Ammon's horn (tissue), 1 donor: ENCODE data around the gene ITIH5.
A peak's percentile ranks its signal among the peaks of the same experiment; 100 is the strongest.

Experiments used
- DNase-seq: peaks from one replicate; pipeline ENCODE4 v3.0.0-alpha.2; 2016; ENCODE audit warnings: low spot score

The ITIH5 gene

GRCh38 chr10:7547206-7547605 is 119.6 kb downstream of the ITIH5 start:
- DNase-seq: no peak

GRCh38 chr10:7546385-7546967 is 120.3 kb downstream of the ITIH5 start:
- no peak for DNase-seq

- no peak for DNase-seq
These were observed 121.0 kb downstream of the ITIH5 start for GRCh38 chr10:7545792-7546191.

- no peak for DNase-seq
These were observed 121.5 kb downstream of the ITIH5 start for GRCh38 chr10:7545261-7545660.

GRCh38 chr10:7544203-7544602 is 122.6 kb downstream of the ITIH5 start:
- DNase-seq: peak; percentile 59

- no peak for DNase-seq
These were observed 124.4 kb downstream of the ITIH5 start for GRCh38 chr10:7542189-7542914.

GRCh38 chr10:7541137-7542087 is 125.4 kb downstream of the ITIH5 start:
- DNase-seq: peak; percentile 45

- no peak for DNase-seq
These were observed 127.7 kb downstream of the ITIH5 start for GRCh38 chr10:7538970-7539654.

GRCh38 chr10:7537126-7537525 is 129.6 kb downstream of the ITIH5 start:
- no peak for DNase-seq

- no peak for DNase-seq
These were observed 132.3 kb downstream of the ITIH5 start for GRCh38 chr10:7534480-7534852.

GRCh38 chr10:7533657-7534479 is 132.9 kb downstream of the ITIH5 start:
- DNase-seq: no peak

GRCh38 chr10:7532723-7533498 is 133.9 kb downstream of the ITIH5 start:
- no peak for DNase-seq

GRCh38 chr10:7529638-7530037 is 137.1 kb downstream of the ITIH5 start:
- peak; percentile 57 for DNase-seq

- DNase-seq: no peak
These were observed 139.3 kb downstream of the ITIH5 start for GRCh38 chr10:7527468-7527867.

- no peak for DNase-seq
These were observed 140.8 kb downstream of the ITIH5 start for GRCh38 chr10:7526017-7526400.

- DNase-seq: peak; percentile 88
These were observed 141.3 kb downstream of the ITIH5 start for GRCh38 chr10:7525314-7526016.

- DNase-seq: no peak
These were observed 143.1 kb downstream of the ITIH5 start for GRCh38 chr10:7523656-7524055.

- DNase-seq: no peak
These were observed 146.0 kb downstream of the ITIH5 start for GRCh38 chr10:7520507-7521485.

- DNase-seq: no peak
These were observed 147.4 kb downstream of the ITIH5 start for GRCh38 chr10:7519351-7519750.
